GM18858 (cell line): ENCODE results near the gene LAMC3.
"Not testable (repeated sequence)": the region's sequence is repeated elsewhere in the genome, so short reads cannot be mapped to it uniquely, and the experiment has no call there.

Experiments used
- ATAC-seq: cut with Tn5 transposase; IDR thresholded peaks from one replicate; pipeline ENCODE4 v1.9.1; 2021; ENCODE audit not compliant: unreplicated experiment

LAMC3 gene

GRCh38 chr9:131028221-131028884 is 19.4 kb downstream of the LAMC3 start:
- no peak for ATAC-seq

DNA sequence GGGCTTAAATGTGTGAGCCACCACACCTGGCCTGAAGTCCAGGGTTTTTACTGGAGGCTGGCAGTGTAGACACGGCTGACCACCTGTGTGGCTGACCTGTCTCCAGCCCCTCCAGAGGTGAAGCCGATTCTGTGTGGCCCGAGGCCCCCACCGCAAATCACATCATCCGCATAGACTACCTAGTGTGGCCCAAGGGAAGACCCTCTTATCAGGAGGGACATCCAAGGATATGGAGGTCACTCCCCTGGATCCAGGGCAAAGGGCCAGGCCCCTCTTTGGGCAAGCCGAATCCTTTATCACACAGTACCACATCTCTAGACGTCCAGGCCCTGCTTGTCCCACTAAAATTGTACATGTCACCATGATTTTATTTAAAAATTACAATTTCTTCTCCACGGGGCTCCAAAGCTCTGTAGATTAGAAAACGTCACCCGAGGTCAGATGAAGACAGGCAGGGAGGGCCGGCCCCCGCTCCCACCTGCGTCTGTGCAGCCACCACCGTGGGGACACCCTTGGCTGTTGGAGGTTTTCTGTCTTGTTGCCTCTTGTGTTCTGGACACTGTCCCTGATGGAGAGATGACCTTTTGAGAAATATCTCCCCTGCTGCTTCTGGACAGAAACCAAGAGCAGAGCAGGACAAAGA is 20.1 kb downstream of the LAMC3 start:
- ATAC-seq: no peak

DNA sequence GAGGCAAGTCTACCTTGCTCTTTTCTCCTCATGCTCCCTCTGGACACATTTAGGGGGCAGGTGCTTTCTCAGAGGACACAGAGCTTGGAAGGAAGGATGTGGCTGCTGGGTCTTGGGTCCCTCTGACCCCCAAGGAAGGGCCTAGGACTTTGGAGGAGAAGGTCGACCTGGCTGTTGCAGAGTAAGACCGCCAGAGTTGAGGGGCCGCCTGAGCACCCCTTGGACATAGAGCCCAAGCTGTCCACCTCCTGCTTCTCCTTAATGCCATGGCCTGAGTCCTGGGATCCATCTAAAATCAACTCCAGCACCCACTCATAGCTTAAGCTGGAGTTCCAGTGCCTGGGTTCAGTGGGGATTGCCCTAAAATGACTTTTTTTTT is 20.6 kb downstream of the LAMC3 start:
- no peak for ATAC-seq

DNA sequence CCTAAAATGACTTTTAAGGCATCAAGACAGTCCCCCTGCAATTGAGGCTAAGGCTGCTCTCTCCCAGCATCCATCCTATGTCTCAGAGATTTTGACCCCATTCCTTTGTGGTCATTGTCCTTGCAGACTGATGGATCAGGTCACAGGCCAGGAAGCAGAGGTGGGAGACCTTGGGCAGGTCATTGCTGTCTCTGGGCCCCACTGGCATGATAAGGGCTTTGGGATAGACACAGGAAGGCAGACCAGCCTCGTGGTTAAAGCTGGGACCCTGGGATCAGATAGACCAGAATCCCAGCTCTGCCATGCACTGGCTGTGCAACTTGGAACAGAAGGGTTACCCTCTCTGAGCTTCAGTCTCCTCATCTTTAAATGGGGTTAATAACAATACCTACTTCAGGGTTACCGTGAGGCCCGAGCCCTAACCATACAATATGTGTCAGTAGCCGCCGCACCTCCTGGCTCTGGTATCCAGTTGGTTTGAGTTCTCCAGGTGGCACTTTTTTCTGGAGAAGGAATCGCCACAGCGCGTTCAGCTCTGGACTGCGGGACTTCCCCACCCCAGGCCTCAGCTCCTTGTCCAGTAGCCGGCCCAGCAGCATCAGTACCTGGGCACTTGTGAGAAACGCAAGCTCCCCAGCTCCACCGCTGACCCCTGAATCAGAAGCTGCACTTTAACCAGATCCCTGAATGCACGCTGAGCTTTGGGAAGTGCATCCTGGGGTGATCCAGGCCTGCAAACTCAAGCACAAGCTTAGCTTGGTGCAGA is 21.4 kb downstream of the LAMC3 start:
- no peak for ATAC-seq

DNA sequence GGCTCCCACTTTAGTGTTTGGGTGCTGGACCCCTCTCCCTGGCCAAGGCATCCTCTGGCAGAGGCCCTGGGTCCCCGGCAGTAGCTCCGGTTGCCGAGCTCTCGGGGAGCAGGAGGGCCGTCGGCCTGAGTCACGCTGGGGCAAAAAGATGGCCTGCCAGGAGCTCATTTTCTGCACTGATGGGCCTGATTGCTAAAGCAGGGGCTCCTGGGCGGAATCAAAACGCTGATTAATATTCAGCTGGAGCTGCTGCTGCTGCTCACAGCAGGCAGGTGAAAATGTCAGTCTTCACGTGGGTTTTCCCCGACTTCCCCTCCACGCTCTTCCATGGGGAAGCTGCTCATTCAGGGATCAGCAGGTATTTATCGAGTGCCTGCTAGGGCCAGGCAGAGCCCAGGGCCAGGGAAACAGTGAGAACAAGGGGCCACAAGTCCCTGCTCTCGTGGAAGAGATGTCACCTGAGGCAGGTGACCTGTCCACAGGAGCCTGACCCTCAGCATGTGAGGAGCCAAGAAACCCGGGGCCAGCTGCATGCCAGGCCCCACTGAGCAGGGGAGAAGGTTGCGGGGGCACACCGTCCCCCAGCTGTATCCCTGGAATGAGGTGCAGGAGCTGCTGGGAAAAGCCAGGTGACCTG is 22.1 kb downstream of the LAMC3 start:
- no peak for ATAC-seq

DNA sequence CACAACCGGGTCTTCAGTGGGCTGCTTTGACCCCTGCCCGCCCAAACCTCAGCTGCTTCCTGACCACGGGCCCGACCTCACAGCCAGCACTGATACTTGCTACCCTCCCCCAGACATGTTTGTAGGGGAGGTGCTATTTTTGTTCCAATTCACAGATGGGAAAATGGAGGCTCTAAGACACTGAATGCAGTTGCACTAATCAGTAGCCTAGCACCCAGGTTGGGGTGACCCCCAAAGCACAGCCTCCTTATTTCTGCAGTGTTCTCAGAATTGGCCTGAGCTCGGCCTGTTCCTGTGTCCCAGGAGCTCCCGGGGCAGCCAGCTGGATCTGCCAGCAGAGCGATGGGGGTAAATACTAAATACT is 22.6 kb downstream of the LAMC3 start:
- no peak for ATAC-seq

GRCh38 chr9:131032384-131032783 is 23.4 kb downstream of the LAMC3 start:
- no peak for ATAC-seq

GRCh38 chr9:131033269-131034224 is 24.6 kb downstream of the LAMC3 start:
- ATAC-seq: no peak

- ATAC-seq: no peak
These were observed 25.3 kb downstream of the LAMC3 start for GRCh38 chr9:131034268-131034667.

DNA sequence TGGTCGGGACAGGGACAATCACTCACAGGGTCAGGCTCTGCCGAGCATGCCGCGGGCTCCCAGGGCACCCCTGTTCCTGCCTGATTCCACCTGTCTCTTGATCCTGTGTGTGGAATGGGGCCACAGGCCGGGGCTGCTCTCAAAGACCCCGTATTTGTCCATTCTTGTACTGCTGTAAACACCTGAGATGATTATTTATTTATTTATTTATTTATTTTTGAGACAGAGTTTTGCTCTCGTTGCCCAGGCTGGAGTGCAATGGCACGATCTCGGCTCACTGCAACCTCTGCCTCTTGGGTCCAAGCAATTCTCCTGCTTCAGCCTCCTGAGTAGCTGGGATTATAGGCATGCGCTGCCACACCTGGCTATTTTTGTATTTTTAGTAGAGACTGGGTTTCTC is 25.8 kb downstream of the LAMC3 start:
- ATAC-seq: not testable (repeated sequence)

DNA sequence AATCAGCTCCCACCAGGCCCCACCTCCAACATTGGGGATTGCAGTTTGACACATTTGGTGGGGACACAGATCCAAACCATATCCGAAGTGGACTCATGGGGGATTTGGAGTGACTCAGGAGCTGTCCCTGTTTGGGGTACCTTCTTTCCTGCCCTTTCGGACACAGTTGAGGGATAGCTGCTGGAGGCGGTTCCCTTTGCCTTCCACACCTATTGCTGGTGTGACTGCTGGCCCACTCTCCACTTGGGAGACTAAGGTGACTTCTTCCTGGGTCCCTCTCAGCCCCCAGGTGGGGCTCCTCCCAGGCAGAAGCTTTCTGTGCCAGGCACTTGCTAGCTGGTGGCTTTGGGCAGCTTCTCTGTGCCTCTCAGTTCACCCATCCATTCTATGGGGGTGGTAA is 26.6 kb downstream of the LAMC3 start:
- no peak for ATAC-seq

DNA sequence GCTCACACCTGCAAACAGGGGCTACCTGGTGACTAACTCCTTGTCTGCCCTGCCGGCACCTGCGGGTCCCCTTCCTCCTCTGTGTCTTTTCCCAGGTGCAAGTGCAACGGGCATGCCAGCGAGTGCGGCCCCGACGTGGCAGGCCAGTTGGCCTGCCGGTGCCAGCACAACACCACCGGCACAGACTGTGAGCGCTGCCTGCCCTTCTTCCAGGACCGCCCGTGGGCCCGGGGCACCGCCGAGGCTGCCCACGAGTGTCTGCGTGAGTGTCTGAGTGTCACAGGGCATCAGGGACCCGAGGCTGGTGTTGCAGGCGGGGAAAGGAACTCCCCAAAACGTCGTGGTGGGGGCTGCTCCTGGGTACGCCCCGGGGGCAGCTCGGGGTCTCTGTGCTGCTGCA is 27.1 kb downstream of the LAMC3 start:
- ATAC-seq: no peak

DNA sequence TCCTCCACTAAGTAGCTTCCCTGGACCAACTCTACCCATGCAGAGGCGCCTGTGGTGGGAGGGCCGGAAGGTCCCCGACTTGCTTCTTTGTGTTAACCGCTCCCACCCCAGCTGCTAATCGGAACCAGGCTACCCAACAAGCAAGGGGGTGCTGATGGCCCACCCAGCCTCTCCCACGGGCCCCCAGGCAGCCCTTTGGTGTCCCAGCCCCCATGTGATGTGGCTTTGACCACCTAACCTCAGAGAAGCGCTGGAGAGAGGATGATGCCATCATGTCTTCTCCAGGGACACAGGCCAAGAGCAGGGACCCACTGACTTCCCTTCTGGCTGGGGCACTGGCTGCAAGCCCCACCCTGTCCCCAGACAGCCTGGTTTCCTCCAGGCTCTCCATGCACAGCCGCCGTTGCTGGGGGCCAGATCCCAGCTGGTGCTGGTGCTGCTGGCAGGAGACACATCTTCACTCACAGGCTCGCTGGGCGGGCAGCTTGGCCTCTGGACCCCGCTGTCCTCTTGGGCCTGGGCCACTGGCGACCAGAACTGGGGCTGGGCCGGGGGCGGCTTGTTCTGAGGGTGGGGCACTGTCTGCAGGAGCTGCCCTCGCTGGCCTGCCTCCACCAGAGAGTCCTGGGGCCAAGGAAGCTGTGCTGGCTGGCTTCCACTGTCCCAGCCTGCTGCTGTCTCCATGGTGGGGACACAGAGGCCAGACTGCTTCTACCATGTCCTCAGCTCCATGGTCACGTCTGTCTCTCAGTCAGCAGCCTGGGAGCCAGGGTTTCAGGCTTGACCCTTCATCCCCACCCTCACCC is 27.8 kb downstream of the LAMC3 start:
- ATAC-seq: no peak

DNA sequence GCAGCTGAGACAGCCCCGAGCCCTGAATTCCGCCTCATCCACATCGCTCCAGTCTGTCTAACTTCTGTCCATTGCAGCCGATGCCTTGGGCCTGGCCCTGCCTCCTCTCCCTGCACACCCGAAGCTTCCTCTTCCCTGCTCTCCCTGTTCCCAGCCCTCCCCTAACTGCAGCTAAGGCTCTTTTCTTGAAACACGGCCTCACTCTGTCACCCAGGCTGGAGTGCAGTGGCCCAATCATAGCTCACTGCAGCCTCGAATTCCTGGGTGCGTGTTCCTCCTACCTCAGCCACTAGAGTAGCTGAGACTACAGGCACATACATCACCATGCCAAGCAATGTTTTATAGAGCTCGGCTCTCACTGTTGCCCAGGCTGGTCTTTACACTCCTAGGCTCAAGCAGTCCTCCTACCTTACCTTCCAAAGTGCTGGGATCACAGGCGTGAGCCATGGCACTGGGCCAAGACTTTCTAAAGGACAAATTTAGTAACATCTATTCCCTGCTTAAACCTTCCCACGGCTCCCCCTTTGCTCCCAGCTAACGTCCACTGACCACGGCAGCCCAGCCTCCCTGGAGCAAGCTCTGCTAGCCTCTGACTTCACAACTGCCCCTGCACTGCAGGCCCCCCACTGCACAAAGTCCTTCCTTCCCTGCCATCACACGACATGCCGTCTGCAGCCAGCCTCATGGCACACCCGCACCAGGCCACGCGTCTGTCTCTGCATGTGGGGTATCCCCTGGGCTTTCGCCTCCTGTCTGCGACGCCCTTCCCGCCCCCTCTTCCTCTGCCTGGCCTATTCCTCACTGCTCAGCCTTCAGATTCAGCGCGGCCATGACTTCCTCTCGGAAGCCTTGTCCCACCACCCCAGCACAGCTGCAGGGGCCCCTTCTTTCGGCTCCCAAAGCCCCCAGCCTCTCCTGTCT is 28.6 kb downstream of the LAMC3 start:
- no peak for ATAC-seq

- no peak for ATAC-seq
These were observed 29.5 kb downstream of the LAMC3 start for GRCh38 chr9:131038256-131039128.

- ATAC-seq: no peak
These were observed 30.4 kb downstream of the LAMC3 start for GRCh38 chr9:131039129-131039954.

GRCh38 chr9:131042666-131043065 is 33.7 kb downstream of the LAMC3 start:
- ATAC-seq: no peak
